Mammary epithelial cell (primary cell): ENCODE measurements around the gene TAF11L9.

ENCODE experiments used
- CTCF ChIP-seq, 2 donors: IDR thresholded peaks in 1 of 2; conservative IDR thresholded peaks in 1 of 2; 2 replicates each; pipeline ENCODE4 v1.5.1; 2011 to 2012; ENCODE audit warnings: inconsistent platforms in 2 of 2, low read length in 2 of 2, mild to moderate bottlenecking in 2 of 2, control low read depth in 1 of 2, low read depth in 1 of 2; ENCODE audit not compliant: insufficient read depth in 1 of 2; ENCODE audit errors: extremely low read depth in 1 of 2
- EZH2 ChIP-seq: IDR thresholded peaks from 2 replicates; pipeline ENCODE4 v1.6.1; 2012; ENCODE audit warnings: low read length, inconsistent platforms, borderline replicate concordance

GRCh38 chr5:17614872-17615605 lies 20.8 kb upstream of the TAF11L9 start:
- TF ChIP-seq CTCF (conservative IDR thresholded peaks at IDR 0.05 in 1 of 2, IDR thresholded peaks at IDR 0.05 in 1 of 2; ENCODE audit: extremely low read depth in 1 of 2, insufficient read depth in 1 of 2, low read depth in 1 of 2, low read length in 2 of 2) (no peak), EZH2 (no peak)
